Measurements from ENCODE around the gene PPP1R12A. TPM values are rescaled to one million over a fixed set of nuclear protein-coding genes. Genes with fewer than 3 reads are reported as not detected.
"Not testable (repeated sequence)": the region's sequence is repeated elsewhere in the genome, so short reads cannot be mapped to it uniquely, and the experiment has no call there.

PPP1R12A gene
- polyA plus RNA-seq, 3 donors from 2014 or later: 81.1 to 158 (median 103) TPM

DNA sequence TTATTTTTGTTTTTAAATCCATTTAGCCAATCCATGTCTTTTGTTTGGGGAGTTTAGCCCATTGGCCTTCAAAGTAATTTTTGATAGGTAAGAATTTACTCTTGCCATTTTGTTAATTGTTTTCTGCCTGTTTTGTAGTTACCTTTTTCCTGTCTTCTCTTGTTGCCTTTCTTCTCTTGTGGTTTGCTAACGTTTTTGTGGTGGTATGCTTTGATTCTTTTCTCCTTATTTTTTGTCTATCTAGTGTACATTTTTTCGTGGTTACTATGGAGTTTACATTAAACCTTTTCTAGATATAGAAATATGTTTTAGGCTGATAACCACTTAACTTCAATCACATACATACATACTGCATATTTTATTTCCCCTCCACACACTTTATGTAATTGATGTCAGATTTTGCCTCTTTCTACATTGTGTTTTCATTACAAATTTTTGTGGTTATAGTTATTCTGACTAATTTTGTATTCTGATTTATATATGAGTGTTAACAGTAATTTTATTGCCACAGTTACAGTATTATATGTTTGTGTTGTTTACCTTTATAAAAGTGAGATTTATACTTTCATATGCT, 19.2 kb upstream of the PPP1R12A start:
- H3K27ac Mint-ChIP-seq: no peak overlapping the region
- peaks cover 5 to 15% (median 5%) of the 10 kb centered on the region in 3 donors for H3K27me3 Mint-ChIP-seq (ENCODE audit: low read depth in 3 of 3)
- H3K36me3 Mint-ChIP-seq: peaks cover 0 to 12% (median 9%) of the 10 kb centered on the region in 3 donors
- peaks cover 2 to 13% (median 9%) of the 10 kb centered on the region in 6 donors for H3K9me3 Mint-ChIP-seq
- H3K4me3 Mint-ChIP-seq: no peak overlapping the region
- no peaks in the 10 kb centered on the region for H3K4me1 Mint-ChIP-seq
- DNase-seq: no peak

DNA sequence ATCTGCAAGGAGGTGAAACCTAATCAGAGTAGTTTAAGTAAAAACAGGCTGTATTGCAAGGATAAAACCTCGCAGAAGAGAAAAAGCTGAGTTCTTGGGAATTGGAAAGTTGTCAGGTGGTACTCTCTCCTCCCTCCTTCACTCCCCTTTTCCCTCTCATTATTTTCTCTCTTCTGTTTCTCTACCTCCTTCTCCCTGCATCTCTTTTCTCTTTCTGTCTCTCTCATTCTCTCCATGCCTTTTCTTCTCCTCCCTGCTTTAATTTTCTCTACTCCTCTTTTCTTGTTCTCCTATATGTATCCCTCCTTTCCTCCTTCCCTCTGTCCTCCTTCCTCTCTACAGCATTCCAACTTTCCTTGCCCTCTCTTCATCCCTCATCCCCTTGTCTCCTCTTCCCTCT, 14.2 kb upstream of the PPP1R12A start:
- Mint-ChIP-seq H3K4me3 (no peak overlapping the region), H3K4me1 (no peaks in the 10 kb centered on the region), H3K36me3 (peaks cover 0 to under 1% (median 0%) of the 10 kb centered on the region in 3 donors), H3K9me3 (peaks cover 0 to 2% (median 0%) of the 10 kb centered on the region in 6 donors), H3K27ac (no peak overlapping the region), H3K27me3 (ENCODE audit: low read depth in 3 of 3) (peaks cover 2 to 7% (median 5%) of the 10 kb centered on the region in 3 donors)
- no peak for DNase-seq

DNA sequence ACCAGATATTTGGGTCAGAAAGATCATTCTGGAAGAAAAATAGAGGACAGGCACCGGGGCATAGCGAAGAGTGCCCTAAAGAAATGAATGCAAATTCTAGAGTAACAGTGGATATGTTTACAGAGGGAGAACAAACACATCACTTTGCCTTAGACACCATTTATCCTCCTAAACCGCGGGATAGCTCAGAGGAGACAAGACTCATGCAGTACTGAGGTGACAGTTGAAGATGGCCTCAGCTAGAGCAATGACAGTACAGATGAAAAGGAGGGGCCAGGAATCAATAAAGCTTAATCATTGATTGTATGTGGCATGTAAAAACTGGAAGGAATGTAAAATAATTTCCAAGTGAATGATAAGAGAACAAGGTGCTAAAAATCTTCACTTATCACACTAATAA, 10.5 kb upstream of the PPP1R12A start:
- Mint-ChIP-seq H3K27ac (no peak overlapping the region), H3K9me3 (peaks cover 0 to 2% (median 0%) of the 10 kb centered on the region in 6 donors), H3K36me3 (no peaks in the 10 kb centered on the region), H3K4me3 (no peak overlapping the region), H3K27me3 (ENCODE audit: low read depth in 3 of 3) (peaks cover 0 to 3% (median 3%) of the 10 kb centered on the region in 3 donors), H3K4me1 (no peaks in the 10 kb centered on the region)
- DNase-seq: no peak

DNA sequence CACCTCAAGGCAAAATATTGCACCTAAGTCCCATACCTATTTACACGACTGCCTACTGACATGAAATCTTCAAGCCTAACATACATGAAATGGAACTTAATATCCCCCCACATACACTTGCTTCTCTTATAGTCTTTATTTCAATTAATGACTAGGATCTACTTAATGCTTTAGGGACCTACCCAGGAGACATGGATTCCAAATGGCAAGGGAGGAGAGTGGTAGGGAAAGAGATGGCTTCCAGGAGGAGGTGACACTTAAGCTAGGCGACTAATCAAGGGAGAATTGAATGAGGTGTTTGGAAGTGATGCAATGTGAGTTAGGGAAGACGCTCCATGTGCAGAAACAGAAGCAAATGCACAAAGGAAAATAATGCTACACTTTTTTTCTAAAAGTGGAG, 9.7 kb upstream of the PPP1R12A start:
- H3K27ac Mint-ChIP-seq: no peak overlapping the region
- H3K27me3 Mint-ChIP-seq (ENCODE audit: low read depth in 3 of 3): peaks cover 0 to 3% (median 3%) of the 10 kb centered on the region in 3 donors
- H3K9me3 Mint-ChIP-seq: peaks cover 0 to 2% (median 0%) of the 10 kb centered on the region in 6 donors
- DNase-seq: no peak
- H3K4me3 Mint-ChIP-seq: no peak overlapping the region
- H3K4me1 Mint-ChIP-seq: no peaks in the 10 kb centered on the region
- H3K36me3 Mint-ChIP-seq: no peaks in the 10 kb centered on the region

DNA sequence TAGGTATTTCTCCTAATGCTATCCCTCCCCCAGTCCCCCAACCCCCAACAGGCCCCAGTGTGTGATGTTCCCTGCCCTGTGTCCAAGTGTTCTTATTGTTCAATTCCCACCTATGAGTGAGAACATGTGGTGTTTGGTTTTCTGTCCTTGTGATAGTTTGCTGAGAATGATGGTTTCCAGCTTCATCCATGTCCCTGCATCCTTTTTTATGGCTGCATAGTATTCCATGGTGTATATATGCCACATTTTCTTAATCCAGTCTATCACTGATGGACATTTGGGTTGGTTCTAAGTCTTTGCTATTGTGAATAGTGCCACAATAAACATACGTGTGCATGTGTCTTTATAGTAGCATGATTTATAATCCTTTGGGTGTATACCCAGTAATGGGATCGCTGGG, 7.9 kb upstream of the PPP1R12A start:
- H3K4me3 Mint-ChIP-seq; H3K9me3 Mint-ChIP-seq; H3K36me3 Mint-ChIP-seq; H3K27ac Mint-ChIP-seq; H3K27me3 Mint-ChIP-seq (ENCODE audit: low read depth in 3 of 3); H3K4me1 Mint-ChIP-seq; DNase-seq: not testable (repeated sequence)

DNA sequence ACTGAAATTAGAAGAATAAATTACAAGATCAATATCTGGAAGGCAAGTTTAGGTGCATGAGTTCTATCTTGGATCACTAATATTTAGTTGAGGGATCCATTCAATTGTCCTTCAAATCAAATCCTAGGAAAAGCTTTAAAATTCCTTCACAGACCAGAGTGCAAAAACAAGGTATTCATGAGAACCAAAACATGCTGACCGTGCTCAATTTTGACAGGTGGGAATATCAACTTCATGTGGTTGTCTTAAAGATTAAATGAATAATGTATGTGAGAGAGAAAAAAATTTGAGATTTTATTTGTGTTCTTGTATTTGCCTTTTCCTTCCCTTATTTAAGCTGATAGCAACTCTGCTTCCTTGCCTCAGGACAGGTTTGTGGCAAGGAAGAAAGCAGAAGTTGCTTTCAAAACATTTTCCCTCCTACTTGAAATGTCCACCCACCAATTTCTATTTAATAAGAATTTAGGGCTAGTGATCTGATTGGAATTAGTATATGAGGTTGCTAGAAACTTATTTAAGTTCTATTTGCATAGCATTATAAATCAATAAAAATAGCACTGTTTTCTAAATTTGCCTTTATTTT, 4.9 kb upstream of the PPP1R12A start:
- no peak for DNase-seq
- Mint-ChIP-seq H3K36me3 (no peaks in the 10 kb centered on the region), H3K27me3 (ENCODE audit: low read depth in 3 of 3) (peaks cover 3 to 10% (median 5%) of the 10 kb centered on the region in 3 donors), H3K9me3 (no peaks in the 10 kb centered on the region), H3K4me3 (no peak overlapping the region), H3K4me1 (peaks cover 10 to 16% of the 10 kb centered on the region in 2 donors), H3K27ac (peak overlapping the region in 1 of 6 donors; percentile 12)

DNA sequence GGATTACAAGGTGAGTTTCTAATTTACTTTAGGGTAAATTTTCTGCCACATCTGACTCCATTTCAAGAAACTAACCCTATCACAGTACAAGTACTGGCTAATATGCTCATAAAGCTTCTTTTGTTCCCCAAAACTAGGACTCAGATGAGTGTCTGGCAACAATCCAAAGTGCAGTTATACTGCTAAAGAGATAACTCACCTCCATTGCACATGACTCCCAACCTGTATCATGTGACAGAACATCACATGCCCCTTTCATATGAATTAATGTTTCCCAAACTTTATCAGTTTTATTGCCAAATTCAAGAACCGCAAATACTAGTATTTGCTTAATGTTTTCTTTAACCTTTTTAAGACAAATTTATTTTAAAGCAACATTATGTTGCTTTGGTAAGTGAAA, 3.9 kb upstream of the PPP1R12A start:
- Mint-ChIP-seq H3K4me3 (no peak overlapping the region), H3K36me3 (no peaks in the 10 kb centered on the region), H3K27me3 (ENCODE audit: low read depth in 3 of 3) (peaks cover 6 to 18% (median 10%) of the 10 kb centered on the region in 3 donors), H3K4me1 (peaks cover 14 to 21% of the 10 kb centered on the region in 2 donors), H3K27ac (no peak overlapping the region), H3K9me3 (no peaks in the 10 kb centered on the region)
- no peak for DNase-seq

DNA sequence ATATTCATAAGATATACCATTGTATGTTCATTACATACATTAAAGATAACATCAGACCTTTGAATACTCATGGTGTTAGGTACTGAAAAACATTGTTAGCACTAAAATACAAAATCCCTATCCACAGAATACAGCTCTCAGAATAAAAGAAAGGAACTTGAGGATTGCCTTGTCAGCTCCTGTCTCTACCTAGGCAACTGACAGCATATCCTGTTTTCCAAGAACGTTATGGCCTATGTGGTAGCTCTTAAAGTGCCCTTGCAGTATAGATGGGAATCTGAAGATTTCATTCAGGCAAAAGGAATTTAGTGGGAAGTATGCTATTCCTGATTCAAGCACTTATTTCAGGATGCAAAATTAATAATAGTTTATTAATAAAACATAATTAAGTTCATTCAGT, 1.8 kb upstream of the PPP1R12A start:
- Mint-ChIP-seq H3K9me3 (no peaks in the 10 kb centered on the region), H3K27ac (no peak overlapping the region), H3K36me3 (no peaks in the 10 kb centered on the region), H3K4me1 (peaks cover 34 to 42% of the 10 kb centered on the region in 2 donors), H3K27me3 (ENCODE audit: low read depth in 3 of 3) (peaks cover 6 to 18% (median 10%) of the 10 kb centered on the region in 3 donors), H3K4me3 (no peak overlapping the region)
- DNase-seq: no peak

DNA sequence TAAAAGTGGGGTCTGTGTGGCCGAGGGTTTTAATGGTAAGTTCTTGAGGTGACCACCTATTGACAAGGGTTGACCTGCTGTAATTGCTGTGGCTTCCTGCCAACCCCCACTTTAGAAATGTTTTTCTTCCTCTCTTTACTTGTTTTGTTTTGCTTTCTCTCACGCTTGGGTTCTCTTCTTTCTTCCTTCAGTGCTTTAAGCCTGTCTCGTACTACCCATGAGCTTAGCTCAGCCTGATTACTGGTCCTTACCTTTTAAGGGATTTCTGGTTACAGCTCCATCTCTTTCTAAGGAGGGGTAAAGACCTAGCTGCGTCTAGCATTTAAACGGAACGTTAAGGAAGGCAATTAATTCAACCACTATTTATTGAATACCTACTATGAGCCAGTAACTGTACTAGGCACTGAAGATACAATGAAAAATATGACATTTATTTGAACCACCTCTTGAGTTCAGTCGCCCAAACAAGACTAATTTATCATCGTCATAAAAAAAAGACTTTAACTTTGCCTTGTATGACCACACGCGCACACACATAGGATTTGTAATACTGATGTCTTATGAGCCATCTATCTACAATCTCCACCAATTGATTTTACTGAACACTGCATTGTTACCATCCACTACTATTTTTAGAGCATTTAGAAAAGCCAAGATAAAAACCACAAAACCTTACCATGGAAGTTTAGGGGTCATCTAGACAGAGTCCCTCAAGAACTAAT, 888 bp upstream of the PPP1R12A start:
- no peaks in the 10 kb centered on the region for H3K36me3 Mint-ChIP-seq
- peaks cover 40 to 51% of the 10 kb centered on the region in 2 donors for H3K4me1 Mint-ChIP-seq
- peaks cover 6 to 18% (median 10%) of the 10 kb centered on the region in 3 donors for H3K27me3 Mint-ChIP-seq (ENCODE audit: low read depth in 3 of 3)
- DNase-seq: no peak
- H3K9me3 Mint-ChIP-seq: no peaks in the 10 kb centered on the region
- peak overlapping the region; percentile 92 to 99 (median 94) for H3K27ac Mint-ChIP-seq
- peak overlapping the region; percentile 90 to 99 (median 99) for H3K4me3 Mint-ChIP-seq

DNA sequence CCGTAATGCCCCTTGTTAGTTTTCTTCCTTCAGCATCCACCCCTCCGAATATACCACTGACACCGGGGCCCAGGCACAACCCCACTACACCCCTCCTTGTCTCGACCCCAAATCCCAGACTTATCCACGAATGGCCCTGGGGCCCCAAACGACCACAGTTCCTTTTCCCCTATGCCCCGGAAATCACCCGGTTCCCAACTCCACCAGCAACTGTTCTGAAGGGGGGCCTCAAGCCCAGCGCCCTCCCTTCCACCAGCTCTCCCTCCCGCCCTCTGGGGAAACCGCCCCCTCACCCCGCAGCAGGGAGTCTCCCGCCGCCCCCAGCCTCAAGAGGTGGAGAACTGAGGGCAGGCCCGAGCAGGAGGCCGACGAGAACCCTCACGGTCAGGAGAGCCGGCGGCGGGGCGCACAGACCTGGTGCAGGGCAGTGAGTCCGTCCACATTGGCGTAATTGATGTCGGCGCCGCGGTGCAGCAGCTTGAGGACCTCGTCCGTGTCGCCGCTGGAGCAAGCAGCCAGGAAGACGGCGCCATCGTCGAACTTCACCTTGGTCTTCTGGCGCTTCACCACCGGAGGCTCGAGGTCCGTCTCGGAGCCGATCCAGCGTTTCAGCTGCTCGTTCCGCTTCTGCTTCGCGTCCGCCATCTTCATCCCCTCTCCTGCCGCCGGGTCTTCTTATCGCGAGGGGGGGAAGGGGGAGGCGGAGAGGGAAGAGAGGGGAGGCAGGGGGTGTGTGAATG, 446 bp downstream of the PPP1R12A start:
- peak overlapping the region; percentile 90 to 99 (median 99) for H3K4me3 Mint-ChIP-seq
- peaks cover 6 to 18% (median 10%) of the 10 kb centered on the region in 3 donors for H3K27me3 Mint-ChIP-seq (ENCODE audit: low read depth in 3 of 3)
- DNase-seq: peak in 2 of 3 donors; percentile 49 to 54
- peaks cover 48 to 64% of the 10 kb centered on the region in 2 donors for H3K4me1 Mint-ChIP-seq
- H3K27ac Mint-ChIP-seq: peak overlapping the region; percentile 92 to 99 (median 94)
- H3K9me3 Mint-ChIP-seq: no peaks in the 10 kb centered on the region
- no peaks in the 10 kb centered on the region for H3K36me3 Mint-ChIP-seq

DNA sequence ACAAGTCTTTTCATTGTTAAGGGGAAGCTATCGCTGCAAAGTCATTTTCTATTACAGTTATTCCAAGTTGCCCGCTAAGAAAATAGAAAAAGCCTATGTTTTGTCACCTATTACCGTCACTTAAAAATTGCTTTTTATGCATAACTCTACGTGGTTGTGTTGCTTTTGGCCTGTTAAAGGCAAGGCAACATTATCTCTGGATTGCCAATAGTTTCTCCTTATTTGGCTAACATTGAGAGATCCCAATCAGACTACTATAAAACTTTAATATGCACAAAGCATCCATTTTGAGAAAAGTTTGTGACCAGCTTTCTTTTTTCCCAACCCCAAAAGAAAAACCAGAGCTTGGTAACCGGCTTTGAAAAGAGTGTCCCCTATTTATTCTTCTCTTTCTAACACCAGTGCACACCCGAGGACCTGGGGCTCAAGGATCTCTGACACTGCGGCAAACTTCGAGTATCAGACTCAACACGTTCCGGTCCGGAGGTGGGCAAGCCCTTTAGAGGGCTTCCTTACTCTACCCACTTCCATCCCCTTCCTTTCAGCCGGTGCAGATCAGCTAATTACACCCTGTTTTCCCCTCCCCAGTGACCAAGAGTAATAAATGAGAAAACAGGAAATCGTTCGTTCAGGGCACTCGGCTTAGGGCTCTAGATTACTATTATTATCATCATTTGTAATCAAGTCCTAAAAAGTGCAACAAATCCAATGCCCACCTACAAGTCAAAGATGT, 1.2 kb downstream of the PPP1R12A start:
- Mint-ChIP-seq H3K27me3 (ENCODE audit: low read depth in 3 of 3) (peaks cover 6 to 18% (median 10%) of the 10 kb centered on the region in 3 donors), H3K9me3 (no peaks in the 10 kb centered on the region), H3K4me3 (peak overlapping the region; percentile 90 to 99 (median 99)), H3K4me1 (peaks cover 54 to 71% of the 10 kb centered on the region in 2 donors), H3K27ac (peak overlapping the region; percentile 92 to 99 (median 94)), H3K36me3 (no peaks in the 10 kb centered on the region)
- peak; percentile 27 to 40 (median 34) for DNase-seq

DNA sequence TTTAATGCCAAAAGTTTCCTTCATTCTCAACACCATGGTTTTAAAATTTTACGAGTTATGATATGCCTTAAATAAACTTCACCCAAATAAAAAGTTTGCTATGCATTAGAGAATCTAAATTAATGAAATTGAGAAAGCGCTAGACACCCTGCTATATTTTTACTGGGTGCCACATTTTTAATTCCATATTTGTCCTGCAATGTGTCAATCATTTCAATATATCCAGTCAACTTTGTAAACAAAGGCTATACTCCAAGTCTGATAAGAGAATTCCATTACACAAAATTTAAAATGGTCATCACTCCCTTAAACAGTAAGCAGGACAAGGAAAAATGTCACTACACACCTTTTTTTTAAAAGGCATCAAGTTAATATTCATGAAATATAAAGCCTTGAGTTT, 1.9 kb downstream of the PPP1R12A start:
- H3K4me1 Mint-ChIP-seq: peaks cover 61 to 78% of the 10 kb centered on the region in 2 donors

DNA sequence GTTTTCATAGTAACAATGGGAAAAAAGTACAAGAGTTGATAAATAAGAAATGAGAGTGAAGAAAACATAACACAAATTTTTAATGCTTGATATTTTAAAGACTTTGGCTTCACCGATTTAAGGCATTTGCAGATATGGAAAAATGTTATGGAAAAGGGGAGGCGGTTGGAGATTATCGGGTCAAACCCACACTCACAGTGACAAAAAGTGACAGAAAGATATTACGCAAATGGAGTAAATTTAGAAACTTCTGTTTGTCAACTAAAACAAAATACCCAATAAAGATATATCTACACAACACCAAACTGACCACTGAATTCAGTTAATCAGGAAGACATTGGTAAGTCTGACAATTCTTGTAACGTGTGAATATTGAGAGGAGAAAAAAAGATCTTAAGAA, 2.5 kb downstream of the PPP1R12A start:
- Mint-ChIP-seq H3K4me1 (peaks cover 68 to 85% of the 10 kb centered on the region in 2 donors), H3K27ac (peak overlapping the region; percentile 46 to 97 (median 92))
- DNase-seq: no peak

More for the DNA sequence above, 1.9 kb downstream of the PPP1R12A start:
- Mint-ChIP-seq H3K27ac (peak overlapping the region; percentile 92 to 99 (median 94)), H3K9me3 (no peaks in the 10 kb centered on the region), H3K27me3 (ENCODE audit: low read depth in 3 of 3) (peaks cover 6 to 18% (median 10%) of the 10 kb centered on the region in 3 donors), H3K4me3 (peak overlapping the region; percentile 90 to 99 (median 99)), H3K36me3 (no peaks in the 10 kb centered on the region)
- no peak for DNase-seq

More for the DNA sequence above, 2.5 kb downstream of the PPP1R12A start:
- H3K4me3 Mint-ChIP-seq: peak overlapping the region; percentile 90 to 99 (median 99)
- H3K9me3 Mint-ChIP-seq: no peaks in the 10 kb centered on the region
- no peaks in the 10 kb centered on the region for H3K36me3 Mint-ChIP-seq
- H3K27me3 Mint-ChIP-seq (ENCODE audit: low read depth in 3 of 3): peaks cover 6 to 18% (median 10%) of the 10 kb centered on the region in 3 donors
